ENCODE measurements around the gene PI16.

Gene PI16

GRCh38 chr6:36956446-36956820 is 1.9 kb downstream of the PI16 start:
- no peak overlapping the region for H3K4me3 ChIP-seq (ENCODE audit: low read depth, low read length)

GRCh38 chr6:36957773-36958271 is 3.3 kb downstream of the PI16 start:
- H3K4me3 ChIP-seq (ENCODE audit: low read depth, low read length), result no peak overlapping the region

DNA sequence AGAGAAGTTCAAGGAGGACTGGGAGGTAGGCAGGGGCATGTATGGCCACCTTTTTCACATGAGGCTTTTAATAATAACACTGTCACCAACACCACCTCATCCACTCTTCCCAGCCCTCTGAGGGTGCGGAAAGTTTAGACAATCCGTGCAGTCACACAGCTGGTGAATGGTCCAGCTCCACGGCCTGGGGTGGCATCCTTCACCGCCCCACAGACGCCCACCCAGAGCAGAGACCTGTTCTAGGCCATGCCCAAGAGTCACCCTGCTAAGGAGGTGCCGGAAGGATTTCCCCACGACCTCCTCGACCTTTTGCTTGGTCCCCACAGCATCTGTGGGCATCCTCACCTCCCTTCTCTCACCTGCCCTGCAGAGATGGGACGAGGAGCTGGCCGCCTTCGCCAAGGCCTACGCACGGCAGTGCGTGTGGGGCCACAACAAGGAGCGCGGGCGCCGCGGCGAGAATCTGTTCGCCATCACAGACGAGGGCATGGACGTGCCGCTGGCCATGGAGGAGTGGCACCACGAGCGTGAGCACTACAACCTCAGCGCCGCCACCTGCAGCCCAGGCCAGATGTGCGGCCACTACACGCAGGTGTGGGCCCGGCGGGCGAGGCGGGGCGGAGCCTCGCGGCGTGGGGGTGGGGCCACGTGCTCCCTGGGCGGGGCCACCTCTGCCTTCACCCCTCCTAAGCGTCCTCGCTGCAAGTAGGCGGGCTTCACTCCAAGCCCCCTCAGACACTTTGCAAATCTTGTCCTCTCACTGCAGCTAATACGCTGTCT is 4.4 kb downstream of the PI16 start:
- H3K4me3 ChIP-seq (ENCODE audit: low read depth, low read length), result no peak overlapping the region

- no peak overlapping the region for H3K4me3 ChIP-seq (ENCODE audit: low read depth, low read length)
These were observed 5.2 kb downstream of the PI16 start for GRCh38 chr6:36959555-36960250.

- H3K4me3 ChIP-seq (ENCODE audit: low read depth, low read length), result no peak overlapping the region
These were observed 7.2 kb downstream of the PI16 start for GRCh38 chr6:36961441-36962435.

DNA sequence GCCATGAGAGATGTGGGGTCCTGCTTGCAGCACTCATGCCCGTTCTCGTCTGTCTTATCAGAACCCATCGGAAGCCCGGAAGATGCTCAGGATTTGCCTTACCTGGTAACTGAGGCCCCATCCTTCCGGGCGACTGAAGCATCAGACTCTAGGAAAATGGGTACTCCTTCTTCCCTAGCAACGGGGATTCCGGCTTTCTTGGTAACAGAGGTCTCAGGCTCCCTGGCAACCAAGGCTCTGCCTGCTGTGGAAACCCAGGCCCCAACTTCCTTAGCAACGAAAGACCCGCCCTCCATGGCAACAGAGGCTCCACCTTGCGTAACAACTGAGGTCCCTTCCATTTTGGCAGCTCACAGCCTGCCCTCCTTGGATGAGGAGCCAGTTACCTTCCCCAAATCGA is 8.3 kb downstream of the PI16 start:
- H3K4me3 ChIP-seq (ENCODE audit: low read depth, low read length), result no peak overlapping the region

- H3K4me3 ChIP-seq (ENCODE audit: low read depth, low read length), result no peak overlapping the region
These were observed 9.1 kb downstream of the PI16 start for GRCh38 chr6:36963451-36964290.

- no peak overlapping the region for H3K4me3 ChIP-seq (ENCODE audit: low read depth, low read length)
These were observed 9.8 kb downstream of the PI16 start for GRCh38 chr6:36964349-36964748.

DNA sequence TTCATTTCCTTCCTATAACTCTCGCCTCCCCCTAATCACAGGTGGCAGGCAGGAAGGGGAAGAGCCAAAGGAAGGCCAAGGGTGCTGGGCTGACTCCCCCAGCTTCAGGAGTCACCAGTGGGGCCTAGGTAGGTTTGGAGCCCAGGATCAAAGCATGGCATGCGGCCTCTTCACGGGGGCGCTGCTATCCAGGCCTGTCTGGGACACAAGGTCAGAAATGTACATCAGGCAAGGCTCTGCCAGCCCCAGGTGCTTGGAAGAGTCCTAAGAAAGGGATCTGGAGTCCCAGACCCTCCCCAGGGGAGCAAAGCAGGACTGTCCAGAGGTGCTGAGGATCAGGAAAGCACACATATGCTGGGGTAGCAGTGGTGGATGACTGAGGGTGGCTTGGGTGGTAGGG is 10.4 kb downstream of the PI16 start:
- no peak overlapping the region for H3K4me3 ChIP-seq (ENCODE audit: low read depth, low read length)

DNA sequence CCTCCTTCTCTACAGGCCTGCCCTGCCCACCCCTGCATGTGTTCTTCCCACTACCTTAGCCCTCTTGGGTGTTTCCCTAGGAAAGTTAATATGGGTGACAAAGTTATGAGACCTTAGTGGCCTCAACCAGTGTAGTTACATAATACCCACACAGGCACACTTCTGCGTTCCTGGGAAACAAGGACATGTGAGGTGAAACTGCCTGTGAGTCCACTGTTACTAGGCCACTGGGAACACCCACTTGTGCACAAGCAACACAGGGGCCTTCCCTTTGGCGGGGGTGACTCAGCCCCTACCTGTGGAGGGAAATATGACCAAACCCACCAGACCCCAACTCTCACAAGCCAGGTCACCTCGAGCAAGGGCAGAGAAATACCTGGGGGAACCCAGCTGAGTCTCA is 12.8 kb downstream of the PI16 start:
- H3K4me3 ChIP-seq (ENCODE audit: low read depth, low read length), result no peak overlapping the region

DNA sequence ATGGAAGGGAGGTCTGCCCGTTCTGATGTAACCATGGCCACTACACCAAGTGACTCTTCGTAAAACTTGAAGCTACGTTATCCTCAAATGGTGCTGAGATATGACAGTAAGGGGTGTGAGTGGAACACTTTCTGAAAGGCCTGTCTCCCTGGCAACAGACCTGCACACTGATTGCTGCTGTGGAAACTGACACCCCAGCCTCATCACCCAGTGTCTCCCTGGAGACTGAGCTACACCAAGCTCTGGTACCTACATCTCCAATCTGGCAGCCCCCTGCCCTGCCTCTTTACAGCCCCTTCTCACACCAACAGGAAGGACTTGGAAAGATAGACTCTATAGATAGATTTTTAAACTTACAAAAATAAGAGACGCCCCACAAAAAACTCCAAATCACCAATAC is 13.2 kb downstream of the PI16 start:
- no peak overlapping the region for H3K4me3 ChIP-seq (ENCODE audit: low read depth, low read length)

- no peak overlapping the region for H3K4me3 ChIP-seq (ENCODE audit: low read depth, low read length)
These were observed 13.9 kb downstream of the PI16 start for GRCh38 chr6:36968266-36968977.

- no peak overlapping the region for H3K4me3 ChIP-seq (ENCODE audit: low read depth, low read length)
These were observed 14.7 kb downstream of the PI16 start for GRCh38 chr6:36969240-36969691.

DNA sequence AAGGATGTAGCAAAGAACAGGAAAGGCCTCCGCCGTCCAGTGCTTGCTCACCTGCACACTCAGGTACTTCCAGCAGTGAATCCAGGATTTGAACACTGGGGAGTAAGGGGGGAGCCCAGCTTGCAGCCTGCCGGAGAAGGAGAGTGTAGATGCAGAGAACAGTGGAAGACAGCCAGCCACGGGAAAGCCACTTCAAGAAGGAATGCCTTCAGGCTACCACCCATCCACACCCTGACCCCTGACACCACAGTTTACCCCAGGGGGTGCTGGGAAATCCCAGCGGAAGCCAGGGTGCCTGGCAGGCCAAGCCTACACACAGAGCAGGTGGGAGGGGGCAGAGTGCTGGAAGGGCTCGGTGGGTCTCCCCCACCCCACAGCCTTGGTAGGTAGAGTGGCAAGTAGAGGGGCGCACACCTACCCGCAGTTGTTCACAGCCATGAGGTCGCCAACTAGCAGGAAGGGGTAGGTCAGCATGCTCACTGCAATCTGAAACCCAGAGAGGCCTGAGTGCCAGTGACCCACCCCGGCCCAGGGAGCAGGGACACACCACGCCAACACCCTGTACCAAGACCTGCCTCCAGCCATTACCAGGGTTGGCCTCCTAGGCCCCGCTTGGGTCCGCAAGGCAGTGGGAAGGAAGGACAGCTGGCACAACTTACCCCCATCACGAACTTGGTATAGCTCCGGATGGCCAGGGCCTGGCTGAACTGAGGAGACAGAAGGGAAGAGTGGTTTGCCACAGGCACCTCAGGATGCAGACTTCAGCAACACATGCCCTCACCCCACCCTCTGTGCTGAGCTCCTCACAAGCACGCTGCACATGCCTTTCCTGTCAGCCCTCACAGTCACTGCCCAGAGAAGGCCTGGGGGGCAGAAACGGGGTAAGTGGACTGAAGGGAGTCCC is 15.7 kb downstream of the PI16 start:
- H3K4me3 ChIP-seq (ENCODE audit: low read depth, low read length), result no peak overlapping the region

DNA sequence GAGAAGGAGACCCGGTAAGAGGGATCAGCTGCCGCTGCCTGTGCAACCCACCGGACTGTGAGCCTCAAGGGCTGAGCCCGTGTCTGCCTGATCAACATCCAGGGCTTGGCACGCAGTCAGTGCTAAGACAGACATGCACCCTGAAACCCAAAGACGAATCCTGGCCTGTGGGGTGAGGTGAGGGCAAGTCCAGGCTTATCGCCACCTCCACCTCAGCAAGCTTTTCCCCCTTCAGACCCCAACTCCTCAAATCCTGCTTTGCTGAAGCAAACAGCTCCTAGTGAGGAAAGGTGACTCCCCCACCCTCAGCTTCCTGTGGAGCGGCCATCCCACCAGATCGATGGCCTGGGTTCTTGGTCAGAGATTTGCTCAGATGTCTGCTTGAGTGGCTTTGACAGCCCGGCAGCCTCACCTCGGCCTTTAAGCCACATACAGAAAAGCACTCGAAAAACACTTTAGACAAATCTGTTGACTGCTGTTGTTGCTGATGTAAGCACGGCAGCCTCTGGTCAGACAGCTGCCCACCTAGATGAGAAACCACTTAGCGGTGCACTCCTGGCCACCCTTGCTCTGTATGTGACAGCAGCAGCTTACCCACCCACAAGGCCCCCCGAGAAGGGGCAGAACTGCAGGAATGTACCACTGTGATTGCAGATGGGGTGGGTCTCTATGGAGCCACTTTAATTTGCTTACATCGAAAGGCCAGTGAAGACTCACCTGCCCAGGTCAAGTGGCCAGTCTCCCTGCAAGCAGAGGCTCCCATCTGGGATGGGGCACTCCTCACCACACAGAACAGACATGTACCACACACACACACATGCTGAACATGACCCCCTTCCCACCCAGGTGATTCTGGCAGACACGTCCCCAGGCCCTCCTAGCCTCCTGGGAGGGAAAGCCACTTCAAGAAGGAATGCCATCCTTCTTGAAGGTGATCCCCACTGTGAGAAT is 16.6 kb downstream of the PI16 start:
- H3K4me3 ChIP-seq (ENCODE audit: low read depth, low read length), result no peak overlapping the region

DNA sequence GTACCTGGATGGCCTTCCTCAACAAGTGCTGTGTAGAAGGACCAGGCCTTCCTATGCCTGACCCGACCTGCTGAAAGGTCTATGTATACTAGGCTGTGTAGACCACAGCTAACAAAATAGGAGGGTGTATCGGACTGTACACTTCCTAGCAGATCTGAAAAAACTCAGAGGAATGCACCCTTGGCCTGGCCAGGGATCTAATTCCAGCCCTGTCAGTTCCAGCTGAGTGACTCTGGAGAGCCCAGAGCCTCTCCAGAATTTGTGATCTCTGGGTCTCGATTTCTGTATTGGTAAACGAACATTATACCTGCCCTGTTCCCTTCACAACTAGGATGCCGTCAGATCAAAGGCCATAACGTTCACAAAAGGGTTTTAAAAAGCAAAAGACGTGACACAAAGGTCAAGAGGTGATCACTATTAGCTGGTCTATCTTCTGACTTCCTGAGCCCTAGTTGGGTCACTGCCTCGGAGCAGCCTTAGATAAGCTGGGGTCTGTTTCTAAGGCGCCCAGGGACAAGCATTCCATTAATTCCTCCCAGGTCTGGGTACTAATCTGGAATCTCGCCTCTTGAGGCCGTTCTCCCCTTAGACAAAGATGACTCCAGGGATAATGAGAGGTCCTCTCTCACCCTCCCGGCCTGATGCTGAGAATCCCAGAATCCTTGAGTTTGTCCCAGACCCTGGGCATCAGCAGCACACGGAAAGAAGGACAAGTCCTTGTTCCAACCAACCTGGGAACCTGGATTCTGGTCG is 17.6 kb downstream of the PI16 start:
- no peak overlapping the region for H3K4me3 ChIP-seq (ENCODE audit: low read depth, low read length)

DNA sequence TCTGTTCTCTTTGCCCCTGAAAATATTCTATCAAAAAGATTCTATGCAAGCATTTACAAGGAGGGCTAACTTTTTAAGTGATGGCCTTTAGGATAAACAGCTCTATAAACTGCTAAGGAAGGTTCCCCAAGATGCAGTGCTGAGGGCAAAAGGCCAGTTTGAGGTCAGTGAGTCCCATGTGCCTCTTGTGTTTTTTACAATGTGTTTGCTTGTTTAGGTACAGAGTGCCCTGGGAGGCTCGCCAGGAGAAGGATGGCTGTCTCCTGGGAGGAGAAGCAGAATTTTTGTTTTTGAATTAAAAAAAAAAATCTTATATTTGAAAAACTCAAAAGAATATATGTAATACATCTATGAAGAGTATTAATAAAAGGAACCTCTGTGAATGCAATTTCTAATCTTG is 18.7 kb downstream of the PI16 start:
- no peak overlapping the region for H3K4me3 ChIP-seq (ENCODE audit: low read depth, low read length)
